ENCODE data around the gene ZC3H18. TPM values are rescaled to one million over a fixed set of nuclear protein-coding genes. Genes with fewer than 3 reads are reported as not detected.

ZC3H18 gene
- total and polyA plus RNA-seq, 2 experiments from 2014 or later = 26.8 to 26.9 TPM

- Histone ChIP-seq H3K9me3 (ENCODE audit: low read depth) (no peaks in the 10 kb centered on the region), H3K27me3 (peaks cover 21% of the 10 kb centered on the region), H3K4me1 (ENCODE audit: low read depth) (no peaks in the 10 kb centered on the region), H3K4me3 (no peak overlapping the region), H3K36me3 (no peaks in the 10 kb centered on the region), H3K27ac (no peak overlapping the region)
- TF ChIP-seq CTCF (IDR thresholded peaks at IDR 0.05; ENCODE audit: low read depth, low read length) = no peak
- DNase-seq (ENCODE audit: low read depth in 1 of 2, low spot score in 1 of 2) = no peak
Observed at GRCh38 chr16:88642881-88643643, 72.9 kb downstream of the ZC3H18 start.

GRCh38 chr16:88643644-88643932, 73.4 kb downstream of the ZC3H18 start:
- no peak for DNase-seq (ENCODE audit: low read depth in 1 of 2, low spot score in 1 of 2)
- Histone ChIP-seq H3K4me3 (no peak overlapping the region), H3K27me3 (peaks cover 16% of the 10 kb centered on the region), H3K36me3 (no peaks in the 10 kb centered on the region), H3K9me3 (ENCODE audit: low read depth) (no peaks in the 10 kb centered on the region), H3K27ac (no peak overlapping the region), H3K4me1 (ENCODE audit: low read depth) (no peaks in the 10 kb centered on the region)
- no peak for TF ChIP-seq CTCF (IDR thresholded peaks at IDR 0.05; ENCODE audit: low read depth, low read length)

- no peaks in the 10 kb centered on the region for H3K9me3 ChIP-seq (ENCODE audit: low read depth)
- no peak for DNase-seq (ENCODE audit: low read depth in 1 of 2, low spot score in 1 of 2)
- no peak overlapping the region for H3K4me3 ChIP-seq
- no peaks in the 10 kb centered on the region for H3K27me3 ChIP-seq
- no peak for TF ChIP-seq CTCF (IDR thresholded peaks at IDR 0.05; ENCODE audit: low read depth, low read length)
- H3K27ac ChIP-seq = no peak overlapping the region
- no peaks in the 10 kb centered on the region for H3K36me3 ChIP-seq
- H3K4me1 ChIP-seq (ENCODE audit: low read depth) = no peaks in the 10 kb centered on the region
Observed at GRCh38 chr16:88645455-88645854, 75.3 kb downstream of the ZC3H18 start.

- no peaks in the 10 kb centered on the region for H3K27me3 ChIP-seq
- no peak overlapping the region for H3K4me3 ChIP-seq
- no peaks in the 10 kb centered on the region for H3K4me1 ChIP-seq (ENCODE audit: low read depth)
- no peaks in the 10 kb centered on the region for H3K9me3 ChIP-seq (ENCODE audit: low read depth)
- no peaks in the 10 kb centered on the region for H3K36me3 ChIP-seq
- no peak overlapping the region for H3K27ac ChIP-seq
- no peak for DNase-seq (ENCODE audit: low read depth in 1 of 2, low spot score in 1 of 2)
- TF ChIP-seq CTCF (IDR thresholded peaks at IDR 0.05; ENCODE audit: low read depth, low read length) = no peak
Observed at GRCh38 chr16:88645941-88646340, 75.7 kb downstream of the ZC3H18 start.

- H3K4me3 ChIP-seq = no peak overlapping the region
- DNase-seq (ENCODE audit: low read depth in 1 of 2, low spot score in 1 of 2) = no peak
- H3K27ac ChIP-seq = no peak overlapping the region
- H3K36me3 ChIP-seq = no peaks in the 10 kb centered on the region
- no peaks in the 10 kb centered on the region for H3K9me3 ChIP-seq (ENCODE audit: low read depth)
- no peaks in the 10 kb centered on the region for H3K27me3 ChIP-seq
- H3K4me1 ChIP-seq (ENCODE audit: low read depth) = peaks cover 4% of the 10 kb centered on the region
- no peak for TF ChIP-seq CTCF (IDR thresholded peaks at IDR 0.05; ENCODE audit: low read depth, low read length)
Observed at GRCh38 chr16:88646345-88647034, 76.3 kb downstream of the ZC3H18 start.

All from cardiac muscle cell (in vitro differentiated cells and primary cell).